Mesodermal cell (in vitro differentiated cells): ENCODE data around the gene RNPEP.

Source experiments
- H3K27ac ChIP-seq: 2 replicates; pipeline ENCODE4 v1.7.0; 2013; ENCODE audit warnings: mild to moderate bottlenecking, low read depth, low read length, moderate library complexity; ENCODE audit not compliant: severe bottlenecking
- H3K36me3 ChIP-seq: 2 replicates; pipeline ENCODE4 v1.7.1; 2013; ENCODE audit warnings: mild to moderate bottlenecking, low read length, moderate library complexity; ENCODE audit not compliant: control insufficient read depth, insufficient read depth
- H3K4me1 ChIP-seq: one replicate; pipeline ENCODE4 v1.7.1; 2013; ENCODE audit warnings: mild to moderate bottlenecking, low read length; ENCODE audit not compliant: insufficient read depth, control insufficient read depth, poor library complexity, severe bottlenecking
- H3K4me3 ChIP-seq: 2 replicates; pipeline ENCODE4 v1.7.0; 2013; ENCODE audit warnings: low read length, control low read depth, mild to moderate bottlenecking; ENCODE audit not compliant: insufficient read depth, poor library complexity, severe bottlenecking; ENCODE audit errors: extremely low read depth
- H3K9me3 ChIP-seq: 2 replicates; pipeline ENCODE4 v1.7.1; 2013; ENCODE audit warnings: mild to moderate bottlenecking, low read length, moderate library complexity; ENCODE audit not compliant: control insufficient read depth
- WGBS, 2 experiments: methylation state at CpG; one replicate each; pipeline ENCODE4 v1.1.5; 2013; ENCODE audit warnings: missing lambda C conversion rate in 2 of 2; ENCODE audit not compliant: insufficient coverage in 2 of 2; 5-methylcytosine and 5-hydroxymethylcytosine counted together

Gene RNPEP

DNA sequence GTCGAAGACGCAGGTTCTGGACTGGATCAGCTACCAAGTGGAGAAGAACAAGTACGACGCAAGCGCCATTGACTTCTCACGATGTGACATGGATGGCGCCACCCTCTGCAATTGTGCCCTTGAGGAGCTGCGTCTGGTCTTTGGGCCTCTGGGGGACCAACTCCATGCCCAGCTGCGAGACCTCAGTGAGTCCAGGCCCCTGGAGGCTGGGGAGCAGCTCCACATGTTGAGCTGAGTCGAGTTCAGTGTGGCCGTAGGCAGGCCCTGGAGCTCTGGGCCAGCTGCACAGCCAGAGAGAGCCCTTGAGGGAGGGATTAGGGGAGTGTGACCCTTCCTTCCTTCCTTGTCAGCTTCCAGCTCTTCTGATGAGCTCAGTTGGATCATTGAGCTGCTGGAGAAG is 29.5 kb downstream of the RNPEP start:
- Histone ChIP-seq H3K9me3 (no peaks in the 10 kb centered on the region), H3K27ac (no peak overlapping the region), H3K4me1 (peaks cover 25% of the 10 kb centered on the region), H3K36me3 (peaks cover under 1% of the 10 kb centered on the region), H3K4me3 (no peak overlapping the region)
- WGBS, 2 experiments = 96 to 98% methylated on average over 10 to 11 of the region's 11 CpGs

DNA sequence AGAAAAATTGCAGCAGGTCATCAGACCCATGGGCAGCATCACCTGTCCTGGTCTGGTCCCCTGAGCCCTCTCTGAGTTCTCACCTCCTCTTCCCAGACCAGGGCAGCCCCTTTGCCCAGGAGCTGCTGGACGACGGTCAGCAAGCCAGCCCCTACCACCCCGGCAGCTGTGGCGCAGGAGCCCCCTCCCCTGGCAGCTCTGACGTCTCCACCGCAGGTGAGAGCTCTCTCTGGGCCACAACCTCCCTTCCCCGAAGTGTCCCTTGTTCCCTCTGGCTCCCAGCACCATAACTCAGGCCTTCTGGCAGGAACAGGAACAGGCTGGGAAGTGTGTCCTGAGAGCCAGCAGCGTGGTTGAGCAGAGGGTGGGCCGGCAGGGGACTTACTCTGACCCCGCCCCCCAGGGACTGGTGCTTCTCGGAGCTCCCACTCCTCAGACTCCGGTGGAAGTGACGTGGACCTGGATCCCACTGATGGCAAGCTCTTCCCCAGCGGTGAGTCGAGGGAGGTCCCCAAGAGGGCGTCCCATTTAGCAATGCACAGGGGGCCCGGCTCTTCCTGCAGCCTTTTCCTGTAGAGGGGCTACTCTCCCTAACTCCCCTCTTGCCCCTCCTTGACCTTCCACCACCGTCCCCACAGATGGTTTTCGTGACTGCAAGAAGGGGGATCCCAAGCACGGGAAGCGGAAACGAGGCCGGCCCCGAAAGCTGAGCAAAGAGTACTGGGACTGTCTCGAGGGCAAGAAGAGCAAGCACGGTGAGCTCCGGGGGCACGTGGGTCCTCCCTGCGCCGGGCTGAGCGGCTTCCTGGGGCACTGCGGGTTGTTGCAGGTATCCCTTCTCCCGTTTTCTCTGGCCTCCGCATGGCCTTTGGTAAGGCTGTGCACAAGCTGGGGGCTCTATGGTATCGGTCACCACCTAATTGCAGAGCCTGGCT is 30.4 kb downstream of the RNPEP start:
- 89 to 93% methylated on average over 32 of the region's 35 CpGs for WGBS, 2 experiments
- no peaks in the 10 kb centered on the region for H3K9me3 ChIP-seq
- H3K4me3 ChIP-seq = no peak overlapping the region
- H3K4me1 ChIP-seq = peaks cover 18% of the 10 kb centered on the region
- no peak overlapping the region for H3K27ac ChIP-seq
- no peaks in the 10 kb centered on the region for H3K36me3 ChIP-seq

DNA sequence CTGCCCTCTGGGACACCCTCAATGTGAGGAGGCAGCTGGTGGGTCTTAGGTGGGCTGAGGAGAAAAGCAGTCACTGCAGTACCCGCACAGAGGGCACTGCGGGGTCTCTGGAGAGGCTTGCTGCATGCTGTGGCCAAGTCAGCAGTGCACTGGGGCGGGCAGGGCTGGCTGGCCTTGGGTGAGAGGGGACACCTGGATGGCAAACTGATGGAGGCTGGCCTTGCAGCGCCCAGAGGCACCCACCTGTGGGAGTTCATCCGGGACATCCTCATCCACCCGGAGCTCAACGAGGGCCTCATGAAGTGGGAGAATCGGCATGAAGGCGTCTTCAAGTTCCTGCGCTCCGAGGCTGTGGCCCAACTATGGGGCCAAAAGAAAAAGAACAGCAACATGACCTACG is 31.2 kb downstream of the RNPEP start:
- no peak overlapping the region for H3K4me3 ChIP-seq
- peaks cover 13% of the 10 kb centered on the region for H3K4me1 ChIP-seq
- no peaks in the 10 kb centered on the region for H3K9me3 ChIP-seq
- H3K27ac ChIP-seq = no peak overlapping the region
- WGBS, 2 experiments = 94 to 96% methylated on average over 10 to 12 of the region's 12 CpGs
- no peaks in the 10 kb centered on the region for H3K36me3 ChIP-seq

DNA sequence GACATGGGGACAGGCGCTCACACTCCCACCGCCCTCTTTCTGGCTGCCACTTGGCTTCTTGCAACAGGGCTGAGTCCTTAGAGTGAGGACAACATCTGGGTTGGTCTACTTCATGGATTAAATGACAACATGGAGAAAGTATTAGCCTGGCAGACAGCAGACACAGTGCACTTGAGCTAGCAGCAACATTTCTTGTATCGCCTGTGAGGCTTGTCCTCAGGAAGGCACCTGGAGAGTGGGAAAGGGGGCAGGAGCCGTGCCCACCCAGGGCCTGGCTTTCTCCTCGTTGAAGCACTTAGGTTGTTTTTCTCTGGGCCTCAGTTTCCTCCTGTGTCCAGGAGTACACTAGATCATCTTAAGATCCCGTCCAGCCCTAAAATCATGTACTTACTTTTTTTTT is 31.6 kb downstream of the RNPEP start:
- peaks cover 18% of the 10 kb centered on the region for H3K4me1 ChIP-seq
- no peak overlapping the region for H3K27ac ChIP-seq
- H3K4me3 ChIP-seq = no peak overlapping the region
- WGBS, 2 experiments = 94% methylated on average over 5 of the region's 6 CpGs
- no peaks in the 10 kb centered on the region for H3K9me3 ChIP-seq
- H3K36me3 ChIP-seq = no peaks in the 10 kb centered on the region

DNA sequence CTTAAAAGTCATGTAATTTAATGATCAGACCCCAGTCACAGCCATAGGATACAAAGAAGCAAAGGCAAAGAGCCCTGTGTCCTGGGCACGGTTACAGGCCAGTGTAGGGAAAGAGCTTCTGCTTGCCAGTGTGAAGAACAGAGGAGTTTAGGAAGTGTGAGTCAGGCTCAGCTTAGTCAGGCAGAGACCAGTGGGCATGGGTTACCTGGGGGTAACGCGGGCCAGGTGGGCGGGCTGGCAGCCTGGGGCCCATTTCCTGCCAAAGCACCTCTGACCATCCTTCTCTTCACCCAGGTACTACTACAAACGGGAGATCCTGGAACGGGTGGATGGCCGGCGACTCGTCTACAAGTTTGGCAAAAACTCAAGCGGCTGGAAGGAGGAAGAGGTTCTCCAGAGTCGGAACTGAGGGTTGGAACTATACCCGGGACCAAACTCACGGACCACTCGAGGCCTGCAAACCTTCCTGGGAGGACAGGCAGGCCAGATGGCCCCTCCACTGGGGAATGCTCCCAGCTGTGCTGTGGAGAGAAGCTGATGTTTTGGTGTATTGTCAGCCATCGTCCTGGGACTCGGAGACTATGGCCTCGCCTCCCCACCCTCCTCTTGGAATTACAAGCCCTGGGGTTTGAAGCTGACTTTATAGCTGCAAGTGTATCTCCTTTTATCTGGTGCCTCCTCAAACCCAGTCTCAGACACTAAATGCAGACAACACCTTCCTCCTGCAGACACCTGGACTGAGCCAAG is 32.6 kb downstream of the RNPEP start:
- Histone ChIP-seq H3K4me1 (peaks cover 15% of the 10 kb centered on the region), H3K36me3 (no peaks in the 10 kb centered on the region), H3K27ac (no peak overlapping the region), H3K9me3 (no peaks in the 10 kb centered on the region), H3K4me3 (no peak overlapping the region)
- 95 to 96% methylated on average over 11 to 14 of the region's 17 CpGs for WGBS, 2 experiments

DNA sequence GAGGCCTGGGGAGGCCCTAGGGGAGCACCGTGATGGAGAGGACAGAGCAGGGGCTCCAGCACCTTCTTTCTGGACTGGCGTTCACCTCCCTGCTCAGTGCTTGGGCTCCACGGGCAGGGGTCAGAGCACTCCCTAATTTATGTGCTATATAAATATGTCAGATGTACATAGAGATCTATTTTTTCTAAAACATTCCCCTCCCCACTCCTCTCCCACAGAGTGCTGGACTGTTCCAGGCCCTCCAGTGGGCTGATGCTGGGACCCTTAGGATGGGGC is 33.2 kb downstream of the RNPEP start:
- Histone ChIP-seq H3K4me1 (peaks cover 10% of the 10 kb centered on the region), H3K4me3 (no peak overlapping the region), H3K36me3 (no peaks in the 10 kb centered on the region), H3K9me3 (no peaks in the 10 kb centered on the region), H3K27ac (no peak overlapping the region)
- WGBS, 2 experiments = 100% methylated on average over 1 of the region's 3 CpGs

DNA sequence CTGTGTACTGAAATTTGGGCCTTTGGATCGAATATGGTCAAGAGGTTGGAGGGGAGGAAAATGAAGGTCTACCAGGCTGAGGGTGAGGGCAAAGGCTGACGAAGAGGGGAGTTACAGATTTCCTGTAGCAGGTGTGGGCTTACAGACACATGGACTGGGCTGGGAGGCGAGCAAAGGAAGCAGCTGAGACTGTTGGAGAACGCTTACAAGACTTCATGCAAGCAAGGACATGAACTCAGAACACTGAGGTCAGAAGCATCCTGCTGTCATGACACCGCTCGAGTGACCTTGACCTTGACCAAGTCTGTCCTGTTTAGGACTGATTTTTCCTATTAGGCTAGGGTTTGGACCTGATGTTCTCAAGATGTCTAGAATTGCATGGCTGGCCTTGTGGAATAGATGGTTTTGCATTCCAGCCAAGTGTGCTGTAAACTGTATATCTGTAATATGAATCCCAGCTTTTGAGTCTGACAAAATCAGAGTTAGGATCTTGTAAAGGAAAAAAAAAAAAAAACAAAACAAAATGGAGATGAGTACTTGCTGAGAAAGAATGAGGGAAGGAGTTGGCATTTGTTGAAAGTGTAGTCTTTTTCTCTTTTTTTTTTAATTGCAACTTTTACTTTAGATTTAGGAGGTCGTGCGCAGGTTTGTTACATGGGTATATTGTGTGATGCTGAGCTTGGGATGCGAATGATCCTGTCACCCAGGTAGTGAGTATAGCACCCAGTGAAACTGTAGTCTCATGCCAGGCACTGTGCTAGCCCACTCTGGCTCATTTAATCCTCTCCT is 33.8 kb downstream of the RNPEP start:
- H3K27ac ChIP-seq = no peak overlapping the region
- H3K36me3 ChIP-seq = no peaks in the 10 kb centered on the region
- H3K4me1 ChIP-seq = peaks cover 9% of the 10 kb centered on the region
- H3K9me3 ChIP-seq = no peaks in the 10 kb centered on the region
- 89 to 96% methylated on average over 6 of the region's 9 CpGs for WGBS, 2 experiments
- no peak overlapping the region for H3K4me3 ChIP-seq

DNA sequence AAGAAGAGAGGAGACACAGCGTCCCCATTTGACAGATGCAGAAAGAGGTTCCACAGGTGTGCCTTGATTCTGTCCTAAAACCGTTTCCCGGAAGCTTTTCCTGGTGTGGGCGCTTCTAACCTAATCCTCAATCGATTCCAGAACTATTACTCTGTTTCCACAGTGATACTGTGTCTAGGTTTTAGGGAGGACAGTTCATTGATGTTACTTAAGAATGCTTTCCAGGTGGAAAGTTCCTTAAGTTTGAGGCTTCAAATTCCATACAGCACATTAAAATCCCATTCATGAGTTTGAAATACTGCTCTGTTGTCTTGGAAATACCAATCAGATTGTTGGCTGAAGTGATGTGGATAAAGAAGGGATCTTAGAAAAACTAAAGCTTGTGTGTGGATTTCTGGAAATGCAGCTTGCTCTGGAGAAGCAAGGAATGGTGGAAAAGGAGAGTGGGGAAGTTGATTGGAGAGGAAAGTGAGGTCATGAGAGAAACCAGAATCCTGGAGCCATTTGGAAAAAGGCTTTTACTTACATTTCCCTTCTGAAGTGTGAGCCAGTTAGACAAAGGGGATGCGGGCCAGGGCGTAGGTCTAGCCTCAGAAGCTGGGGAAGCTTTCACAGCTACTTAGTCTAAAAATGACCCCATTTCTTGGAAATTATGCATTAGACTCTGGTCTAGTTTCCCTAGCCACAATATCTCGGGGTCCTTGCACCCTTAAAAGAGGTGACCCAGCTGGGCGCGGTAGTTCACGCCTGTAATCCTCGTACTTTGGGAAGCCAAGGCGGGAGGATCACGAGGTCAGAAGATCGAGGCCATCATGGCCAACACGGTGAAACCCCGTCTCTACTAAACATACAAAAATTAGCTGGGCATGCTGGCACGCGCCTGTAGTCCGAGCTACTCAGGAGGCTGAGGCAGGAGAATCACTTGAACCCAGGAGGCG is 34.6 kb downstream of the RNPEP start:
- Histone ChIP-seq H3K9me3 (no peaks in the 10 kb centered on the region), H3K4me1 (peaks cover 9% of the 10 kb centered on the region), H3K27ac (no peak overlapping the region), H3K4me3 (no peak overlapping the region), H3K36me3 (no peaks in the 10 kb centered on the region)
- 96% methylated on average over 12 to 19 of the region's 21 CpGs for WGBS, 2 experiments

DNA sequence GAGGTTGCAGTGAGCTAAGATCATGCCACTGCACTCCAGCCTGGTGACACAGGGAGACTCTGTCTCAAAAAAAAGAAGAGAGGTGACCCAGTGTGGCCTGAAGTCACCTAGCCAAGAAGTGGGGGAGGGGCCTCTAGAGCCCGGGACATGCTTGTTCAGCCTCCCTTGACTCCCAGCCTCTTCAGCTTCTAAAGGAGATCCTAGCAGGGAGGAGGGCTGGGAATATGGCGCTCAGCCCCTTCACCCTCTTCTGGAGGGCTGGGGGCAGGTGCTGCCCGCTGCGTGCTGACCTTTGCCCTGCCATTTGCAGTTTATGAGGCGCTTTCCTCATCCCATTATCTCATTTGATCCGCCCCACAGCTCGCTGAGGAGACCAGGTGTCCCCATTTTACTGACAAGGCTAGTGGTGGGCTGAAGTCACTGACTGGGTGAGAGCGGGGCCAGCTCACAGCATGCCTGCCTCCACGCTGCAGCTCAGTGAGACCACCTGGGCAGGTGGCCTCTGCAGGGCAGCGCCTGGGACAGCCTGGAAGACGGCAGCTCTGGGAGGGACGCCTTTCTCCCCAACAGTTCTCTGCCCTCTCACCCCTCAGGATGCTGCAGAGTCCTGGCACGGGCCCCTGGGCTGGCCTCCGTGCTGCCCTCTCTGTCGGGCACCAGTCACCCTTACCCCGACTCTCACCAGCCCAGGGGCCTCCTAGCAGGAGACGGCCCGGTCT is 35.5 kb downstream of the RNPEP start:
- Histone ChIP-seq H3K27ac (no peak overlapping the region), H3K9me3 (no peaks in the 10 kb centered on the region), H3K36me3 (no peaks in the 10 kb centered on the region), H3K4me1 (peaks cover 9% of the 10 kb centered on the region), H3K4me3 (no peak overlapping the region)
- WGBS, 2 experiments = 81 to 87% methylated on average over 8 to 11 of the region's 18 CpGs
